H7 (cell line): ENCODE data around the gene CCL27. TPM values are rescaled to one million over a fixed set of nuclear protein-coding genes. Genes with fewer than 3 reads are reported as not detected.

Experiments used
- DNase-seq: peaks from one replicate; pipeline ENCODE4 v3.0.0; 2012
- H3K27me3 ChIP-seq: 2 replicates; pipeline ENCODE4 v1.6.0; 2011; ENCODE audit warnings: mild to moderate bottlenecking, low read length; ENCODE audit not compliant: control insufficient read depth, insufficient read depth
- H3K36me3 ChIP-seq: replicated peaks from 2 replicates; pipeline ENCODE4 v1.5.1; 2011; ENCODE audit warnings: low read length; ENCODE audit not compliant: control insufficient read depth, insufficient read depth
- H3K4me3 ChIP-seq: 2 replicates; pipeline ENCODE4 v1.5.1; 2011; ENCODE audit warnings: low read depth, mild to moderate bottlenecking, control low read depth, low read length, moderate library complexity; ENCODE audit not compliant: insufficient read depth
- total RNA-seq: library from RNA; depleted of rRNA; stranded (reverse); fragments of >200 nt; shearing (Covaris generic); gene quantifications from 2 replicates; pipeline ENCODE4 v1.2.3, GENCODE V29; 2014

The CCL27 gene
- total RNA-seq, 1 experiment from 2014 or later: 0.10 TPM

DNA sequence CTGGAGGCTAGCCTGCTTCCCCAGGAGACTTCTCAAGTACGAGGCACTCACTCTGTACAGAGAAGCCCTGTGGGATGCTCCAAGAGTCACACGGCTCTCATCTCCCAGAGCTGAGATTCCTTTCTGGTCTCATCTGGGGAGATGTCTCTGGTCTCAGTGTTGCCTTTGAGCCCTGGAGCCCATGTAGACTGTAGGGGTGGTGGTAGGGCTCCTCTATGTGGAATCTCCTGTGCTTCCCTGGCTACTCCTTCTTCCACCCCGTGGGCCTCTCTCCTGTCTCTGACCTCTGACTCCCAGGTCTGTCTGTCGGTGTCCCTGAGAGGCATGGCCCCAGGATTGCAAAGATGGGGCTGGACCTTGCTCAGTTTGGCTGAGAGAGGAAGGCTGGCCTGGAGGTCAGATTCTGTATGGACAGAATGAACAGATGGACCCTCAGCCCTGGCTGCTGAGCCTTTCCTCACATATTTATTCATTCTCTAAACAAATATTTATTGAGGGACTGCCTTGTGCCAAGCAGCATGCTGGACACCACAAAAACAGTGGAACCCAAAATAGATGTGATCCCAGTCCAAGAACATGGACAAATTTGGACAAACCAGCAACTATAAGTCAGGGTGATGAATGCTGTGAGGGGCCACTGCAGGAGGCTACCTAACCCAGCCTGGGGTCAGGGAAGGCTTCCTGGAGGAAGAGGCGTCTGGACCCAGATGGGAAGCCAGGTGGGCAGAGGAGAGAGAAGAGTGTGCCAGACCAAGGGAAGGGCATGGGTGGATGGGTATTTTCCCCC, 26.1 kb upstream of the CCL27 start:
- no peaks in the 10 kb centered on the region for H3K36me3 ChIP-seq

DNA sequence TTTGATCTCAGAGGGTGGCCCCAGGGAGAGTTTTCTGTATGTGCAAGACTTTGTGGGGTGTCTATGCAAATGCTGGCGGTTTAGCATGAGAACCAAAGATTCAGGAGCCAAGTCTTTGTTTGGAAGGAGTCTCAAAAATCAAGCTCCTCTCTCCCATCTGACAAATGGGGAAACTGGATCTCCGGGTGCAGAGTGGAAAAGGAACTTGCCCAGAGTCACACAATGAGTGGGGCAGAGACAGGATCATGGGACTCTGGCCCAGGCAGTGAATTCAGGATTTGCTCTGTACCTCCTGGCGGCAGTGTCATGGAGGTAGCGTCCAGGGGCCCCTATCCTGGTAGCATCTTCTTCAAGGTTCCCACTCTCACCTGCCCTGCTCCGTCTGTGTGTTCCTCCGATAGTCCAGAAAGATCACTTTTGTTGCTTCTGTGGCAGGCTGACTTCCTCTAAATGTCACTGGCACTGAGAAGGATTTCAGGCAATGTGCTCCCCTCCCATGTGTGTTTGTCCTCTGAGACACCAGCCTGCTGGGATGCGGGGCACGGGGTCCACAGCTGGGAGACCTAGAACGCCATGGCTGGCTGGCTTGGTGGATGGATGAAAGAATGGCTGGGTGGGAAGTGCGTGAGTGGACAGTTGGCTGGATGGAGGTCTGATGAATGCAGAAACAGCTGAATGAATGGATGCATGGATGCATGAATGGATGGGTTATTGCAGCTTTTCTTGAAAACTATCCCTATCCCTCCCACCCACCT, 25.0 kb upstream of the CCL27 start:
- DNase-seq: no peak
- no peaks in the 10 kb centered on the region for H3K27me3 ChIP-seq
- H3K36me3 ChIP-seq: no peaks in the 10 kb centered on the region
- no peak overlapping the region for H3K4me3 ChIP-seq

More for the DNA sequence above, 26.1 kb upstream of the CCL27 start:
- Histone ChIP-seq H3K27me3 (no peaks in the 10 kb centered on the region), H3K4me3 (no peak overlapping the region)
- DNase-seq: no peak

DNA sequence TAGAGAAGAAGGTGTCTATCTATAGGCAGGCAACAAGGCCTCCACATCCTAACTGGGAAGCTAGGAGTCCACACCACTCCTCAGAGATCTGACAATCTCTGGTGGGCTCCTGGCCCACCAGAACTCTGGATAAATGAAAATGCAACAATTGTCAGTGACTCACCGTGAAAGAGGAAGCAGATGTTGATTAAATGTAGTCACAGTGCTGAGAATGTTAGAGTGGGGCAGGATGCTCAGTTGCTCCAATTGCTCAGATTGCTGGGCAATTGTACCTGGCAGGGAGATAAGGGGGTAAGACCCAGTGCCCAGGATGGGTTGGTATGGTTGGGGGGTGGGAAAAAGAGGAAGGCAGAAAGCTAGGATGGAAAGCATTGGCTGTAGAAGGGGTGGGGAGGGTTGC, 24.3 kb upstream of the CCL27 start:
- H3K4me3 ChIP-seq: no peak overlapping the region
- H3K27me3 ChIP-seq: no peaks in the 10 kb centered on the region
- H3K36me3 ChIP-seq: no peaks in the 10 kb centered on the region
- DNase-seq: no peak

DNA sequence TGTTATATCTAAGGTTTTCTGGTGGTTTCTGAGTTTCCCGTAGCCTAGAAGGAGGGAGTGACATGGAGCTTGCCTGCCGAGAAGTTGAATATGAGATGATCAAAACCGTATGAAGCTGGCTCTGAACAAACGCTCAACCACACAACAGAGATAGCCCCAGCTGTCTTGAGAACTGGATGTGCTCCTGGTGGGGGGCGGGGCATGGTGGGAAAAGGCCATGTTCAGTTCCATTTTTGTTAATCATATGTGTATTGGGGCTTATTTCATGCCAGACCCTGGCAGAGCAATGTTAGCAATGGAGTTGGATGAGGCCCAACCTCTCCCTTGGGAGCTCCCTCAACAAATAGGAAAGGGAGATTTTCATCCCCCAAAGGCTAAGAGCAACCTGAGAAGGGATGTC, 23.8 kb upstream of the CCL27 start:
- Histone ChIP-seq H3K4me3 (no peak overlapping the region), H3K36me3 (no peaks in the 10 kb centered on the region), H3K27me3 (no peaks in the 10 kb centered on the region)
- DNase-seq: no peak

DNA sequence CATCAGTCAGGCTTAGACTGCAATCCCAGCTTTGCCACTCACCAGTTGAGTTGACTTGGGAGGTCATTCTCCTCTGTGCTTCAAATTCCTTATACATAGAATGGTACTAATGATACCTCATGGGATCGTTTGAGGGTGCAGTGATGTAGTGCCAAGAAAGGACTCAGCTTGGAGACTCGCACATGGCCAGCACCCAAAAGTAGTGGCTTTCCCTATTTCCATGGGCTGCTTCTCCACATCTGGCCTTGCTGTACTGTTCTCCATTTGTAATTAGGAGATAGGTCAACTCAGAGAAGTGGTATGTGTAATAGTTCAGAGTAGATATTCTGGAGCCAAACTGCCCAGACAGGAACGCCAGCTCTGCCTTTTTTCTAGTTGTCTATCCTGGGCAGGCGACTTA, 23.1 kb upstream of the CCL27 start:
- Histone ChIP-seq H3K36me3 (no peaks in the 10 kb centered on the region), H3K4me3 (no peak overlapping the region), H3K27me3 (no peaks in the 10 kb centered on the region)
- DNase-seq: no peak

DNA sequence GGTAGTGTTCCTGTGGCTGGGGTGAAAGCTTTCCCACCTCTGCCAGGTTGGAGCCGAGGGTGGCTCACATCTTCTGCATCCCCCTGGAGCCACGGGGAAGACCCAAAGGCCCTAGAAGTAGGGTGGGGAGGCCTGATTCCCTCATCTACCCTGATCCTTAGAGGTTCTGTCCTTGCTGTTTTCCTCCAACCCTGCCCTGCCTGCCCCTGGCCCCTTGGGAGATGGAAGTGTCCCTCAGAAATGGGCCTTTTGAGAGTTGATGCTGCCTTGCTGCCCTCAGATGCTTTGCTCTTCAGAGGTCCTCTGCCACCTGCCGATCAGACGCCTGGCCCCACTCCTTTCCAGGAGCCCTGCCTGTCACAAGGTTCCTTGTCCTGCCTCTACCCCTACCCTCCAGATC, 22.4 kb upstream of the CCL27 start:
- no peak overlapping the region for H3K4me3 ChIP-seq
- DNase-seq: no peak
- no peaks in the 10 kb centered on the region for H3K36me3 ChIP-seq
- no peaks in the 10 kb centered on the region for H3K27me3 ChIP-seq

DNA sequence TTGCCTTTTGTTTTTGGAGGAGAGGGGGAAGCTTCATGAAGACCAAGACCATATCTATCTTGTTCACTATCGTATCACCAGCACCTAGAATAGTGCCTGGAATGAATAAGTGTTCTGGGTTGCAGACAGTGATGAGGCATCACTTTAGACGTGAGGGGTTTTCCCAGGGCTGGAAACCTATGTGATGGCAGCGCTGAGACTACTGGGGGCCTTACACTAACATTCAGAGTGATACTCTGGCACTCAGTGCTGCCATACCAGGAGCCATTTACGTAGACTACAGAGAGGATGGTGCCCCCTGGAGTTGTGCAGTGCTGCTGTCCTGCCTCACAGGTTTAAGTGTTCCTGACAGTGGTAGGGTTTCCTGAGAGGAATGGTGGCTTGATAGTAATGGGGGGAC, 21.7 kb upstream of the CCL27 start:
- DNase-seq: no peak
- Histone ChIP-seq H3K36me3 (no peaks in the 10 kb centered on the region), H3K4me3 (no peak overlapping the region), H3K27me3 (no peaks in the 10 kb centered on the region)

DNA sequence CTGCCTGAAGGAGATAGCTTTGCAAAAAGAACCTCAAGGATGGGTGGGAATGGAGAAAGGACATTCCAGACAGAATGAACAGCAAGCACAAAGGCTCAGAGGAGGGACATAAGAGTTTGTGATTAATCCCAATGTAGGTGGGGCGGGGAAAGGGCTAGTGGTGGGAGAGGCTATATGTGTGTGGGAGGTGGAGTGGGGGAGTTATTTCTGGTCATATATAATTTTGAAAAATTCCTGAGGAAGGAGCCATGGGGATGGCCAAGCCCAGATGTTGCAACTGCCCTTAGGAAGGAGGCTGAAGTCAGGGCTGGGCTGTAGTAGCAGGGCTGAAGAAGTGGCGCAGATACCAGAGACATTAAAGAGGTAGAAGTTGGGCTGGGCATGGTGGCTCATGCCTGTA, 13.4 kb upstream of the CCL27 start:
- no peak for DNase-seq
- Histone ChIP-seq H3K4me3 (no peak overlapping the region), H3K27me3 (no peaks in the 10 kb centered on the region), H3K36me3 (no peaks in the 10 kb centered on the region)

DNA sequence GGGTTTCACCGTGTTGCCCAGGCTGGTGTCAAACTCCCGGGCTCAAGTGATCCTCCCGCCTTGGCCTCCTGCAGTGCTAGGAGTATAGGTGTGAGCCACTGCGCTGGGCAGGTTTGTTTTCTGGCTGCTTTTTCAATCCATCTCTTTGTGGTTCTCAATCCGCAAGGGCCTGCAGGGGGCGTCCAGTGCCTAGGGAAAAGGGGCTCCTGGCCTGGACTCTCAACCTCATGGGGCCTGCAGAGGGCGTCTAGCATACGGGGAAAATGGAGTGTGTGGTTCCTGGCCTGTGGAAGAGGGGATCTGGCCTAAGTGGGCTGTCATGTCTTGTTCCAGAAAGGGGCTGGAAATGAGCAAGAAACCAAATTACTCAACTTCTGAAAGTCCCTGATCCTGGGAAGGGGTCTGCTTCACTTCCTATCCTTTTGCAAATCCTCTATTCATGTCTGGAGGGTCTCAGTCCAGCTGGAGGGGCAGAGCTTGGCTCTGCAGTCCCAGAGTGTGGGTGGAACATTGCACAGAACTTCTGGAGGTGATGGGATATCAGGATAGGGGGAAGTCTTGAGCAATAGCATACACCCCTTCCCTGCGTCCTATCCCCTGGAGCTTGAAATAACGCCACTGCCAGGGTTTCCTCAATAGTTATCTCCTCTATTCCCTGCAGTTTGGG, 12.7 kb upstream of the CCL27 start:
- no peak overlapping the region for H3K4me3 ChIP-seq
- H3K36me3 ChIP-seq: no peaks in the 10 kb centered on the region
- H3K27me3 ChIP-seq: no peaks in the 10 kb centered on the region
- peak; percentile 85 for DNase-seq

DNA sequence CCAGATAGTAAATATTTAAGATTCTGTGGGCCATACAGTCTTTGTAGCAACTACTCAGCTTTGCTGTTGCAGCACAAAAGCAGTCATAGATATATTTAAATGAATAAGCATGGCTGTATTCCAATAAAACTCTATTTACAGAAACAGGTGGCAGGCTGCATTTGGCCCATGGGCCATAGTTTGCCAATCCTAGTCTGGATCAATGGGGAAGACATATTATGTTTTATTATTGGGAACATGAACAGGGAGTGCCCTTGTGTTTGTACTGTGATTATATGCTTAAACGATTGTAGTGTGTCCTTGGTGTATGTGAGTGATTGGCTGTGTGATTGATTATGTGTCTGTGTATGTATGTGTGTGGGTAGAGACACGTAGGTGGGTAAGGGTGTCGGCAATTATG, 12.0 kb upstream of the CCL27 start:
- Histone ChIP-seq H3K27me3 (no peaks in the 10 kb centered on the region), H3K4me3 (no peak overlapping the region), H3K36me3 (no peaks in the 10 kb centered on the region; the same call in 1 of the 2 replicates)
- DNase-seq: no peak

DNA sequence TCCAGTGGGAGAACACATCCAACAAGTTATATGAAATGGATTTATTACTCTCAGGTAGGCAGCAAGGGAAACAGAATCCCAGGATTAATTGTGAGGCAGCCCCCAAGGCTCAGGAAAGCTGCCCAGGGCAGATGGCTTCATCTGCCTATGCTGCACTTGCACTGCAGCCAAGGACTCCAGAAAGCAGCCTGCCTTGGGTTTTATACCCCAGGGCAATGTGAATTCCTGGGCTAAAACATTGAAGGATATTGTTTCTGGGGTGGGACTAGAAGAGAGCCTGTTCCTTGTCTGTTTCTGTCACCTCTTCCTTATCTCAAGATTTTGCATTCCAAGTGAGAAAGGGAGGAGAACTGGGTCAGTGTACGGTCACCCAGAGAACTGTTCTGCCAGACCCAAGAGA, 8.8 kb upstream of the CCL27 start:
- no peak overlapping the region for H3K4me3 ChIP-seq
- H3K27me3 ChIP-seq: no peaks in the 10 kb centered on the region
- H3K36me3 ChIP-seq: peaks cover 2% of the 10 kb centered on the region; the same call in 1 of the 2 replicates
- no peak for DNase-seq

DNA sequence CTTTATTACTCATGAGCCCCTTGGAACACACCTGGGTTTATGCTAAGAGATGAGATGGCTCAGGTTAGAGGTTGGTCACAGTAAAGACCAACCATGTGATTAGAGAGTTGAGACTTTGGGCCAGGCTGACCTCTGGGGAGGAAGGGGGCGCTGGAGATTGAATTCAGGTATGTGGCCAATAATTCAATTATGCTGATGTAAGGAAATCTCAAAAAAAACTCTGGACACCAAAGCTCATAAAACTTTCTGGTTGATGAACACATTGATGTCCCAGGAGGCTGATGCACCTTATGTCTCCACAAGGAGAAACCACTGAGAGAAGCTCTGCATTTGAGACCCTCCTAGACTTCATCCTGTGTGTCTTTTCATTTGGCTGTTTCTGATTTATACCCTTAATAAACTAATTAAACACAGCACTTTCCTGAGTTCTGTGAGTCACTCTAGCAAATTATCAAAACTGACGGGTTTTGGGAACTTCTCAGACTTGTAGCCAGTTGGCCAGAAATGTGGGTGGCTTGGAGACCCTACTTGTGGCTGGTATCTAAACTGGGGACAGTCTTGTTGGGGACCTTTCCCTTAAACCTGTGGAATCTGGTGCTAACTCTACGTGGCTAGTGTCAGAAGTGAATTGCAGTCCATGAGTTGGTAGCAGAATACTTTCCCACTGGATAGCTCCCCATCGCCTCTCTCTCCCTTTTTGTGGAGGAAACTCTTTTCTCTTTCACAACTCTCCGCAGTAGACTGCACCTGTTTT, 7.5 kb upstream of the CCL27 start:
- H3K4me3 ChIP-seq: no peak overlapping the region
- peaks cover 2% of the 10 kb centered on the region; the same call in 1 of the 2 replicates for H3K36me3 ChIP-seq
- no peak for DNase-seq
- no peaks in the 10 kb centered on the region for H3K27me3 ChIP-seq

DNA sequence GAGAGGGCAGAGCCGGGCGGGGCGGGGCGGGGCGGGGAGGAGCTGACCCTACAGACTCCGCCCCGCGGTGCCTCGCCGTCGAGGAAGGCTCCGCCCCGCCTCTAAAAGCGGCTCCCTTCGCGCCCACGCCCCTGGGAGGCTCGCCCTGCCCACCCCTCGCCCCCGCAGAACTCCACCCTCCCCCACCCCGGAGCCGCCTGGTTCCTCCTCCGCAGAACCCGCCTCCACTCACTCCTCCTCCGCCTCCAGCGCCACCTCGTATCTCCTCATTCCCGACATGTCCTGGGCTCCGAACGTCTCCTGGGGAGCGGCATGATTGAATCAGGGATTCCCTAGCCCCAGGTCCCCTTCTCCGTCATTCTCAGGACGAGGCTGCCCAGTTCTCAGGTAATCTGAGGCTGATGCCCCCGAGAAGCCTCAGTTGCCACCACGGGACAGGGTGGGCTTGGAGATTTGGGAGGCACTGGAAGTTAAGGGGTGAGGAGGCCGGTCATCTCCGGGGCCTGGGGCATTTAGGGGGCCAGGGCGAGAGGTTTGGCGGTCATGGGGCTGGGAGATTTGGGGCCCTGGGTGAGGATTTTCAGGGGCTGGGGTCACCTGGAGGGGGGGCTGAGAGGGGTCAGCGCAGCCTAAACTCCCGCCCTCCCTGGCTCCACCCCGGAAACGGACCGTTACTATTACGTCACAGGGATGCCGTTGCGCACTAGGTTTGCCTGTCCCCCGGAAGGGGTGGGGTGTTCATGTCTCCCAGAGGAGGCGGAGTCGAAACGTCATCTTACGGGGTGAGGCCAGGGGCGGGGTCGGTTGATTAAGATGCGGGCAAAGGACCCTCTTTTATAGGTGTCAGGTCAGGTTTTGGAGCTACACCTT, 3.2 kb upstream of the CCL27 start:
- Histone ChIP-seq H3K27me3 (no peaks in the 10 kb centered on the region), H3K4me3 (peak overlapping the region; percentile 82), H3K36me3 (peaks cover 2% of the 10 kb centered on the region; the same call in 1 of the 2 replicates)
- DNase-seq: peak; percentile 98

DNA sequence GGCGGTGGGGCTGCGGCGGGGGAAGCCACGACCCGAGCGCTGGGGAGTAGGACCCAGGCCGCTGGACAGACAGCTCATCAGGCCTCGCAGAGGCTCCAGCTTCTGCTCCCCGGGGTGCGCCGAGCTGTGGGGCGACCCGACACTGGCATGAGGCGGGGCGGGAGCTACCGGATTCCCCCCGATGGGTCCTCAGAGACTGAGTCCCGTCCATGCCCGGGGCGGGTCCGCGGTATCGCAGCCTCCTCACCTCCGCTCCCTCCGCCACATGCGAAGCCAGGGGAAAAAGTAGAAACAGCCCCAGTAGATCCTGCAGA, 2.6 kb upstream of the CCL27 start:
- no peak for DNase-seq
- Histone ChIP-seq H3K27me3 (no peaks in the 10 kb centered on the region), H3K4me3 (peak overlapping the region; percentile 69), H3K36me3 (peaks cover 2% of the 10 kb centered on the region; the same call in 1 of the 2 replicates)
